Esophagus muscularis mucosa (tissue), 4 donors: ENCODE results near the gene ADRA2C. TPM values are rescaled to one million over a fixed set of nuclear protein-coding genes. Genes with fewer than 3 reads are reported as not detected.

Experiments used
- DNase-seq: peaks from one replicate; pipeline ENCODE4 v3.0.0-alpha.2; 2017; ENCODE audit errors: extremely low spot score
- H3K27ac ChIP-seq, 4 donors: fragments of 200-600 bp; sonication (generic); replicated peaks in 1 of 4; 1 replicate in 3 of 4; 2 replicates in 1 of 4; pipeline ENCODE4 v1.5.1; 2016 to 2019; ENCODE audit warnings: mild to moderate bottlenecking in 1 of 4
- H3K27me3 ChIP-seq, 4 donors: fragments of 200-600 bp; sonication (generic); one replicate each; pipeline versions ENCODE4 v1.5.1 to v1.6.0; 2016 to 2019
- H3K36me3 ChIP-seq, 4 donors: fragments of 200-600 bp; sonication (generic); one replicate each; pipeline ENCODE4 v1.5.1; 2016 to 2019
- H3K4me1 ChIP-seq, 4 donors: fragments of 200-600 bp; sonication (generic); one replicate each; pipeline ENCODE4 v1.5.1; 2016 to 2019
- H3K4me3 ChIP-seq, 4 donors: fragments of 200-600 bp; sonication (generic); 1 replicate in 2 of 4; 2 replicates in 2 of 4; pipeline ENCODE4 v1.5.1; 2016 to 2019; ENCODE audit warnings: mild to moderate bottlenecking in 4 of 4, moderate library complexity in 1 of 4
- H3K9me3 ChIP-seq, 4 donors: fragments of 200-600 bp; sonication (generic); 1 replicate in 3 of 4; 2 replicates in 1 of 4; pipeline ENCODE4 v1.5.1; 2016 to 2019
- CTCF ChIP-seq, 3 experiments: fragments of 200-600 bp in 2 of 3; fragments of 450-650 bp in 1 of 3; sonication (generic) in 2 of 3; IDR thresholded peaks; one replicate each; pipeline ENCODE4 v1.5.1; 2017 to 2019; ENCODE audit warnings: antibody characterized with exemption in 3 of 3, mild to moderate bottlenecking in 2 of 3, moderate library complexity in 1 of 3
- EP300 ChIP-seq: sonication (generic); formaldehyde crosslinking; IDR thresholded peaks from one replicate; pipeline ENCODE4 v1.6.1; 2017; ENCODE audit warnings: antibody characterized with exemption
- POLR2A ChIP-seq: fragments of 450-650 bp; IDR thresholded peaks from one replicate; pipeline ENCODE4 v1.6.1; 2017; ENCODE audit warnings: antibody characterized with exemption, moderate library complexity, mild to moderate bottlenecking, low read depth
- POLR2AphosphoS5 ChIP-seq, 2 donors: sonication (generic); formaldehyde crosslinking; IDR thresholded peaks; one replicate each; pipeline ENCODE4 v1.6.1; 2017; ENCODE audit warnings: antibody characterized with exemption in 2 of 2
- WGBS: methylation state at CpG from one replicate; pipeline ENCODE4 v1.1.5; 2018; 5-methylcytosine and 5-hydroxymethylcytosine counted together
- intact Hi-C: fragments of 100-400 bp; cut with DNase I; formaldehyde crosslinking; loops from one replicate; pipeline ENCODE4 v1.15.1; 2023
- total RNA-seq, 4 donors: library from RNA; depleted of rRNA; stranded (reverse); fragments of >200 nt; gene quantifications; one replicate each; pipeline versions ENCODE4 v1.1.0 to v1.2.1, GENCODE V29; 2016

ADRA2C gene
- total RNA-seq, 4 donors from 2014 or later: 2.9 to 10.3 (median 8.4) TPM

- H3K36me3 ChIP-seq: no peaks in the 10 kb centered on the region
- intact Hi-C loops: no loop called here
- H3K9me3 ChIP-seq: peaks cover 0 to 6% (median 2%) of the 10 kb centered on the region in 4 donors
- H3K27me3 ChIP-seq: peaks cover 0 to 42% (median 0%) of the 10 kb centered on the region in 4 donors
- TF ChIP-seq EP300 (no peak), CTCF (IDR thresholded peaks at IDR 0.05) (no peak), POLR2AphosphoS5 (IDR thresholded peaks at IDR 0.05) (no peak), POLR2A (no peak)
- H3K4me1 ChIP-seq: no peaks in the 10 kb centered on the region
- WGBS: 74% methylated on average over 8 of the region's 8 CpGs
- no peak for DNase-seq
- H3K27ac ChIP-seq: no peak overlapping the region
- no peak overlapping the region for H3K4me3 ChIP-seq
Observed at GRCh38 chr4:3816256-3816825, 50.2 kb downstream of the ADRA2C start.

GRCh38 chr4:3816983-3817960 lies 51.1 kb downstream of the ADRA2C start:
- H3K27ac ChIP-seq: no peak overlapping the region
- no peaks in the 10 kb centered on the region for H3K36me3 ChIP-seq
- peaks cover 0 to 6% (median 2%) of the 10 kb centered on the region in 4 donors for H3K9me3 ChIP-seq
- DNase-seq: no peak
- intact Hi-C loops: no loop called here
- WGBS: 87% methylated on average over 7 of the region's 12 CpGs
- H3K4me1 ChIP-seq: no peaks in the 10 kb centered on the region
- peaks cover 0 to 42% (median 0%) of the 10 kb centered on the region in 4 donors for H3K27me3 ChIP-seq
- TF ChIP-seq POLR2AphosphoS5 (IDR thresholded peaks at IDR 0.05) (no peak), POLR2A (no peak)
- H3K4me3 ChIP-seq: no peak overlapping the region

Other genes starting within 250 kb of the ADRA2C start
- gene LRPAP1, start 234.0 kb upstream of the ADRA2C start, total RNA-seq: 100 to 1,000 TPM in 3 of 4 donors, 10 to 100 TPM in 1; 88.5 to 201 (median 174) TPM